Esophagus squamous epithelium (tissue), 5 donors: ENCODE results near the gene RNF183. TPM values are rescaled to one million over a fixed set of nuclear protein-coding genes. Genes with fewer than 3 reads are reported as not detected.
"Not testable (repeated sequence)": the region's sequence is repeated elsewhere in the genome, so short reads cannot be mapped to it uniquely, and the experiment has no call there.

ENCODE experiments used
- DNase-seq: peaks from one replicate; lab custom pipeline; 2025; lab: John Stamatoyannopoulos, UW
- H3K27ac ChIP-seq, 4 donors: fragments of 200-600 bp; sonication (generic); one replicate each; pipeline ENCODE4 v1.5.1; 2016 to 2019; ENCODE audit warnings: mild to moderate bottlenecking in 1 of 4
- H3K27me3 ChIP-seq, 4 donors: fragments of 200-600 bp; sonication (generic); 1 replicate in 3 of 4; 2 replicates in 1 of 4; pipeline versions ENCODE4 v1.5.1 to v1.6.0; 2017 to 2021; ENCODE audit warnings: antibody characterized with exemption in 1 of 4
- H3K36me3 ChIP-seq, 3 donors: fragments of 200-600 bp; sonication (generic); one replicate each; pipeline ENCODE4 v1.5.1; 2016 to 2019
- H3K4me1 ChIP-seq, 3 donors: fragments of 200-600 bp; sonication (generic); one replicate each; pipeline ENCODE4 v1.5.1; 2017 to 2019
- H3K4me3 ChIP-seq, 4 donors: fragments of 200-600 bp; sonication (generic); 1 replicate in 3 of 4; 2 replicates in 1 of 4; pipeline ENCODE4 v1.5.1; 2016 to 2019; ENCODE audit warnings: mild to moderate bottlenecking in 2 of 4, moderate library complexity in 1 of 4
- H3K9me3 ChIP-seq, 3 donors: fragments of 200-600 bp; sonication (generic); one replicate each; pipeline ENCODE4 v1.5.1; 2016 to 2019
- POLR2A ChIP-seq, 4 donors: fragments of 450-650 bp; IDR thresholded peaks; one replicate each; pipeline ENCODE4 v1.6.1; 2017; ENCODE audit warnings: antibody characterized with exemption in 4 of 4, mild to moderate bottlenecking in 4 of 4, moderate library complexity in 3 of 4
- WGBS, 2 donors: methylation state at CpG; one replicate each; pipeline ENCODE4 v1.1.5; 2018; 5-methylcytosine and 5-hydroxymethylcytosine counted together
- intact Hi-C: fragments of 100-400 bp; cut with DNase I; formaldehyde crosslinking; loops from one replicate; pipeline ENCODE4 v1.15.0; 2022
- total RNA-seq, 4 donors: library from RNA; depleted of rRNA; stranded (reverse); fragments of >200 nt; gene quantifications; one replicate each; pipeline ENCODE4 v1.1.0, GENCODE V29; 2016
- TF ChIP-seq, protein P1 (sequence below), 6 experiments: fragments of 450-650 bp in 4 of 6; fragments of 200-600 bp in 2 of 6; sonication (generic) in 2 of 6; IDR thresholded peaks; one replicate each; pipeline ENCODE4 v1.5.1; 2016 to 2019; ENCODE audit warnings: antibody characterized with exemption in 6 of 6, mild to moderate bottlenecking in 4 of 6, moderate library complexity in 4 of 6
- donor health status: DM: yes; HTN: yes; CAD: no.

RNF183 gene
- total RNA-seq, 4 donors from 2014 or later = 2.1 to 6.0 (median 3.4) TPM; not detected in 1

DNA sequence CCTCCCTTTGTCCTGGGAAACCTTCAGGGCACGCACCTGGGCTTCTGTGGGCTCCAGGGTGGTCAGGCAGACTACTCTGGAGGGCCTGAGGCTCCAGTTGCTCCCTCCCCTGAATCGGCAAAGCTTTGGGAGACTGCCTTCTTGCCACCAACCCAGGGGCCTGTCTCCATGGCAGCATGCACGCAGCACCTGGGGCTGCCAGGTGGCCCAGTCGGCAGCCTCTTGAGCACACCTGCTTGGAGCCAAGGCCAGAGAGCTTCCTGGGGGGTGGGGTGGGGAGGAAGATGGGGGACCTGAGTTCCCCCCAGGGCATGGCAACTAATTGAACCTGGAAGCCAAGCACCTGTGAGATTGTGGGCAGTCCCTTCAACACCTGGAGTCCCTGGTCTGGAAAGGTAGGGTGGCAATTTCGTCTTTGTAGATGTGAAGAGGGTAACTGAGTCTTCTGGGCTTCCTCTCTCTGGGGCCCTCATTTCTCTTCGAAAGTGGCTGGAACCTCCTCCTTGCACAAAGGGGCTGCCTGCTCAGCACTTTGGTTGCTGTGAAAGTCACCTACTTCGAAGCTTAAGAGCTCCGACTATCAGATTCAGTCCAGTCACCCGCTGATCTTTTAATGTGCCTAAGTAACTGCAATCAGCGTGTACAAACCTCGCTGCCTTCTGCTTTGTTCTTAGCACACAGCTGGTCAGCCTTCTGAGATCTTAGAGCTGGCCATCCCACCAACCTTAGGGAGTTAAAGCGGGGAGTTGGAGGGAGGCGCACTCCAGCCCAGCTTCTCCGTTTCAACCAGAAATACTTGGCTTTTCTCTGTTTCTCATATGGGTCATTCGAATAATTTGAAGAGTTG is 4.0 kb downstream of the RNF183 start:
- no peaks in the 10 kb centered on the region for H3K9me3 ChIP-seq
- H3K27me3 ChIP-seq = peaks cover 0 to 23% (median 0%) of the 10 kb centered on the region in 4 donors
- H3K27ac ChIP-seq = no peak overlapping the region
- peaks cover 0 to 12% (median 3%) of the 10 kb centered on the region in 3 donors for H3K4me1 ChIP-seq
- intact Hi-C loops = no loop called here
- no peaks in the 10 kb centered on the region for H3K36me3 ChIP-seq
- WGBS, 2 donors = 87 to 89% methylated on average over 10 to 11 of the region's 15 CpGs
- no peak overlapping the region for H3K4me3 ChIP-seq
- TF ChIP-seq, protein P1, sequence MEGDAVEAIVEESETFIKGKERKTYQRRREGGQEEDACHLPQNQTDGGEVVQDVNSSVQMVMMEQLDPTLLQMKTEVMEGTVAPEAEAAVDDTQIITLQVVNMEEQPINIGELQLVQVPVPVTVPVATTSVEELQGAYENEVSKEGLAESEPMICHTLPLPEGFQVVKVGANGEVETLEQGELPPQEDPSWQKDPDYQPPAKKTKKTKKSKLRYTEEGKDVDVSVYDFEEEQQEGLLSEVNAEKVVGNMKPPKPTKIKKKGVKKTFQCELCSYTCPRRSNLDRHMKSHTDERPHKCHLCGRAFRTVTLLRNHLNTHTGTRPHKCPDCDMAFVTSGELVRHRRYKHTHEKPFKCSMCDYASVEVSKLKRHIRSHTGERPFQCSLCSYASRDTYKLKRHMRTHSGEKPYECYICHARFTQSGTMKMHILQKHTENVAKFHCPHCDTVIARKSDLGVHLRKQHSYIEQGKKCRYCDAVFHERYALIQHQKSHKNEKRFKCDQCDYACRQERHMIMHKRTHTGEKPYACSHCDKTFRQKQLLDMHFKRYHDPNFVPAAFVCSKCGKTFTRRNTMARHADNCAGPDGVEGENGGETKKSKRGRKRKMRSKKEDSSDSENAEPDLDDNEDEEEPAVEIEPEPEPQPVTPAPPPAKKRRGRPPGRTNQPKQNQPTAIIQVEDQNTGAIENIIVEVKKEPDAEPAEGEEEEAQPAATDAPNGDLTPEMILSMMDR (IDR thresholded peaks at IDR 0.05) = no peak
- no peak for TF ChIP-seq POLR2A (IDR thresholded peaks at IDR 0.05)
- no peak for DNase-seq

DNA sequence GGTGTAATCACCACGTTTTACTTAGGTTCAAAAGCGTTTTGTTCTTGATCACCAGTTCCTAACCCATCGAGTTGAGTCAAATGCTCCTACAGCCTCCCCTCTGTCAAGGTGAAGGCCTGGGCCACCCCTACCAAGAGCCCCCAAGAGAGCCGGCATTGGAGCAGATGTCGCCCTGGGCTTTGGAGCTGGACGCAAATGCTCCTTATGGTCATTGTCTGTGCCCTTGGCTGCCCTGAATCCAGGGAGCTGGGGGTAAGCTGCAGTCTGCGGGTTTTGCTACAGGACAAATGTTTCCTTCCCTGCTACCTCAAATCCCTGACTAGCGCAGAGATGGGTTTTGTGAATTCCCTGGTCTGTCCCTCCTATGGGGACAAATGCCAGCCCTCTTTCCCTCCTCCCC is 4.9 kb downstream of the RNF183 start:
- WGBS, 2 donors = 75 to 100% methylated on average over 3 to 8 of the region's 8 CpGs
- no peak for TF ChIP-seq POLR2A (IDR thresholded peaks at IDR 0.05)
- TF ChIP-seq, protein P1 (IDR thresholded peaks at IDR 0.05) = no peak
- intact Hi-C loops = no loop called here
- DNase-seq = no peak
- H3K36me3 ChIP-seq = peaks cover 0 to 8% (median 1%) of the 10 kb centered on the region in 3 donors
- H3K4me1 ChIP-seq = peaks cover 0 to 10% (median 3%) of the 10 kb centered on the region in 3 donors
- H3K27me3 ChIP-seq = peaks cover 0 to 20% (median 0%) of the 10 kb centered on the region in 4 donors
- no peaks in the 10 kb centered on the region for H3K9me3 ChIP-seq
- no peak overlapping the region for H3K27ac ChIP-seq
- H3K4me3 ChIP-seq = no peak overlapping the region

DNA sequence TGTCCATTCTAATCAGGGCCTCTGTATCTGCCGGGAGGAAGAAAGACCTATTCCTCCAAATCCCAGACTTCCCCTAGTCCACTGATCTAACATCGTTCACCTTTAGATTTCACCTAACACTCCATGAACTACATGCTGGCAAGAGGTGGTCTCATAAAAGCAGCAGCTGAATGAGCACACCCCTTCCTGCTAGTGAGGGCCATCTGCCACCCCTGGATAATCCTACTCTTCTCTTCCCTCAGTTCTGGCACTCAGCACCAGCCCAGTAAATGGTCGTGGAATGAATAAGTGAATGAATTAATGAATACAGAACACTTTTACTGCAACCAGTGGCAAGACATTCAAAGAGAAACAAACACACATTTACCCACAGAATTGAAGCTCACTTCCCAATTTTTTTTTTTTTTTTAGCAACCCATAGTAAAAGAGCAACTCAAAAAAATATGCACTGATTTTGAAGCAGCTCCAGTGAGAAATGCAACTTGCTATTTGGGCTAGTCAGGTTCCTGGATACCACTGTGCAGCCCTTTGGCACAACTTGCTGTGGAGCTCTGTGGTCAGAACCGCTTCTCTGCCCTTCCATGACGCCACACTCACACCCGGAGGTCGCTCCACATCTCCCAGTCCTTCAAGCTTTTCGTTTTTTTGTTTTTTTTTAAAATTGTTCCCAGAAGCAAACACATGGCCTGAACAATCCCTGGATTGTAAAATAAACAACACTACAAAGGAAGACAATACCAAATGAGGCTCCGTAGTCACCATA is 6.2 kb downstream of the RNF183 start:
- intact Hi-C loops = no loop called here
- H3K9me3 ChIP-seq = no peaks in the 10 kb centered on the region
- DNase-seq = no peak
- peaks cover 0 to 20% (median 0%) of the 10 kb centered on the region in 4 donors for H3K27me3 ChIP-seq
- 69 to 75% methylated on average over 8 to 9 of the region's 9 CpGs for WGBS, 2 donors
- no peak overlapping the region for H3K27ac ChIP-seq
- no peak overlapping the region for H3K4me3 ChIP-seq
- H3K4me1 ChIP-seq = no peaks in the 10 kb centered on the region
- H3K36me3 ChIP-seq = peaks cover 0 to 21% (median 15%) of the 10 kb centered on the region in 3 donors
- TF ChIP-seq POLR2A (IDR thresholded peaks at IDR 0.05) = no peak
- TF ChIP-seq, protein P1 (IDR thresholded peaks at IDR 0.05) = no peak

DNA sequence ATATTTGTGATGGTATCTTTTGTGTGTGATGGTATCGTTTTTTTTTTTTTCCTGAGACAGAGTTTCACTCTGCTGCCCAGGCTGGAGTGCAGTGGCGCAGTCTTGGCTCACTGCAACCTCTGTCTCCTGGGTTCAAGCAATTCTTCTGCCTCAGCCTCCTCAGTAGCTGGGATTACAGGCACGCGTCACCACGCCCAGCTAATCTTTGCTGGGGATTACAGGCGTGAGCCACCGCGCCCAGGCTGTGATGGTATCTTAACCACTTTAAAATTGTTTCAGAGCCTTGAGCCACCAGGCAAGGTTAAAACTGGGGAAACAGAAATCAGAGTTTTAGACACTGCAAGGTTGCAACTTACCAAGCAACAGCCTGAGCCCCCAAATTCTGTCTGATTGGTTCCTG is 6.9 kb downstream of the RNF183 start:
- H3K4me1 ChIP-seq, H3K4me3 ChIP-seq, intact Hi-C loops, H3K27ac ChIP-seq, H3K9me3 ChIP-seq, DNase-seq: not testable (repeated sequence)
- WGBS, 2 donors = 53 to 65% methylated on average over 2 to 8 of the region's 8 CpGs
- peaks cover 0 to 20% (median 0%) of the 10 kb centered on the region in 4 donors for H3K27me3 ChIP-seq
- H3K36me3 ChIP-seq = peaks cover 7 to 28% (median 22%) of the 10 kb centered on the region in 3 donors

DNA sequence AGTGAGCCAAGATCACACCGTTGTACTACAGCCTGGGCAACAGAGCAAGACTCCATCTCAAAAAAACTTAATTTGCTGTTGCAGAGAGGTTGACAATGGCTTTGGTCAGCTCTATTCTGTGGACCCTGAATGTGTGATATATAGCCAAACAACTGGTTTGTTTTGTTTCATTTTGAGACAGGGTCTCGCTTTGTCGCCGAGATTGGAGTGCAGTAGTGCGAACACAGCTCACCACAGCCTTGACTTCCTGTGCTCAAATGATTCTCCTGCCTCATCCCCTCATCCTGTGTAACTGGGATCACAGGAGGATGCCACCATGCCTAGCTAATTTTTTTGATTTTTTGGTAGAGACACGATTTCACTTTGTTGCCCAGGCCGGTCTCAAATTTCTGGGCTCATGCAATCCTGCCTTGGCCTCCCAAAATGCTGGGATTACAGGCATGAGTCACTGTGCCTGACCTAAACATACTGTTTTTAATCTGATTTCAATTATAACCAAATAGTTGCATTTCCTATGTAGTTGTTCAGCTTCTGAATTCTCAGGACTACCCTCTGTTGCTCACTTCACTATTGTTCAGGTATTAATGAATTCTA is 9.8 kb downstream of the RNF183 start:
- intact Hi-C loops = no loop called here
- TF ChIP-seq, protein P1 (IDR thresholded peaks at IDR 0.05) = no peak
- TF ChIP-seq POLR2A (IDR thresholded peaks at IDR 0.05) = no peak
- Histone ChIP-seq H3K36me3 (peaks cover 12 to 57% (median 36%) of the 10 kb centered on the region in 3 donors), H3K27me3 (peaks cover 0 to 10% (median 0%) of the 10 kb centered on the region in 4 donors), H3K4me3 (no peak overlapping the region), H3K4me1 (no peaks in the 10 kb centered on the region), H3K9me3 (no peaks in the 10 kb centered on the region), H3K27ac (no peak overlapping the region)
- WGBS, 2 donors = 80 to 81% methylated on average over 7 of the region's 7 CpGs
- no peak for DNase-seq
